Gastrocnemius medialis (tissue), 4 donors: Measurements from ENCODE around the gene CORO2A.

Source experiments
- POLR2A ChIP-seq, 2 donors: fragments of 450-650 bp; IDR thresholded peaks; one replicate each; pipeline ENCODE4 v1.6.1; 2017; ENCODE audit warnings: antibody characterized with exemption in 2 of 2, mild to moderate bottlenecking in 2 of 2, moderate library complexity in 2 of 2
- TF ChIP-seq, protein P1 (sequence below), 5 experiments: fragments of 450-650 bp in 3 of 5; fragments of 200-600 bp in 2 of 5; sonication (generic) in 2 of 5; IDR thresholded peaks in 4 of 5; conservative IDR thresholded peaks in 1 of 5; 1 replicate in 4 of 5; 2 replicates in 1 of 5; pipeline ENCODE4 v1.5.1; 2016 to 2019; ENCODE audit warnings: antibody characterized with exemption in 5 of 5, mild to moderate bottlenecking in 3 of 5, moderate library complexity in 3 of 5

DNA sequence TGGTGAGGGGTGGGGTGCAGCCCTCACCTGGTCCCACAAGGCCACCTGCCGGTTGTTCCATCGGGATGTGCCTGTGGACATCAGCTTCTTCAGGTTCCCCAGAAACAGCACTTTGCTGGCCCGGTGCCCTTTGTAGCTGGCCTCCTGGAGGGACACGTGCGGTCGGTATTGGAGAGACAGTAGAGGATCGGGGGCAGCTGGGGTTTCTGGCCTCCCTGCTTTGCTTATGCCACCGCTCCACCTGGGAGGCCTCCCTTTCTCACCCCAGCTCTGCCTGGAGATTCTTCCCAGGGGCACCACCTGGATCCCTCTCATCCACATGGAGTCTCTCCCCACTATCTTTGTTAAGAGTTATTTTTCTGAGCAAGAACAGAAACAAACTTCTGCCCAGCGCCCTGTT is 60.3 kb downstream of the CORO2A start:
- TF ChIP-seq, protein P1, sequence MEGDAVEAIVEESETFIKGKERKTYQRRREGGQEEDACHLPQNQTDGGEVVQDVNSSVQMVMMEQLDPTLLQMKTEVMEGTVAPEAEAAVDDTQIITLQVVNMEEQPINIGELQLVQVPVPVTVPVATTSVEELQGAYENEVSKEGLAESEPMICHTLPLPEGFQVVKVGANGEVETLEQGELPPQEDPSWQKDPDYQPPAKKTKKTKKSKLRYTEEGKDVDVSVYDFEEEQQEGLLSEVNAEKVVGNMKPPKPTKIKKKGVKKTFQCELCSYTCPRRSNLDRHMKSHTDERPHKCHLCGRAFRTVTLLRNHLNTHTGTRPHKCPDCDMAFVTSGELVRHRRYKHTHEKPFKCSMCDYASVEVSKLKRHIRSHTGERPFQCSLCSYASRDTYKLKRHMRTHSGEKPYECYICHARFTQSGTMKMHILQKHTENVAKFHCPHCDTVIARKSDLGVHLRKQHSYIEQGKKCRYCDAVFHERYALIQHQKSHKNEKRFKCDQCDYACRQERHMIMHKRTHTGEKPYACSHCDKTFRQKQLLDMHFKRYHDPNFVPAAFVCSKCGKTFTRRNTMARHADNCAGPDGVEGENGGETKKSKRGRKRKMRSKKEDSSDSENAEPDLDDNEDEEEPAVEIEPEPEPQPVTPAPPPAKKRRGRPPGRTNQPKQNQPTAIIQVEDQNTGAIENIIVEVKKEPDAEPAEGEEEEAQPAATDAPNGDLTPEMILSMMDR (IDR thresholded peaks at IDR 0.05 in 4 of 5, conservative IDR thresholded peaks at IDR 0.05 in 1 of 5), result no peak
- no peak for TF ChIP-seq POLR2A (IDR thresholded peaks at IDR 0.05)
